ENCODE results near the gene B3GNT3. TPM values are rescaled to one million over a fixed set of nuclear protein-coding genes. Genes with fewer than 3 reads are reported as not detected.

Gene B3GNT3
- total and polyA plus RNA-seq, 9 of the 15 experiments (the other 6 are each of a cell fraction or from before 2014, with no cell fraction given): 0.06 to 0.11 (median 0.07) TPM; not detected in 6

- ChIA-PET POLR2A (interaction anchor here (0.7 kb wide), 1 partner anchor 187 kb away, joined by 3 read pairs; no protein-coding TSS in a partner anchor), CTCF (ENCODE audit: low intra/inter-chr PET ratio) (interaction anchor here (0.6 kb wide), 1 partner anchor 30 kb away, joined by 5 read pairs; no protein-coding TSS in a partner anchor)
- Histone ChIP-seq H3K9me3 (replicated peaks; ENCODE audit: control insufficient read depth, insufficient read depth, low read depth, low read length) (no peaks in the 10 kb centered on the region), H3K27me3 (ENCODE audit: control insufficient read depth in 2 of 2, insufficient read depth in 2 of 2, low read length in 2 of 2) (peaks cover 4 to 24% of the 10 kb centered on the region in 2 experiments; a peak in 3 of 5 replicates), H3K9ac (ENCODE audit: insufficient read depth in 1 of 2, low read depth in 2 of 2, low read length in 2 of 2) (peak overlapping the region in 1 of 2 experiments; percentile 90; a peak in 2 of 4 replicates), H4K20me1 (replicated peaks; ENCODE audit: control insufficient read depth, insufficient read depth, low read length) (no peaks in the 10 kb centered on the region), H3K4me1 (replicated peaks in 1 of 2; ENCODE audit: control insufficient read depth in 2 of 2, insufficient read depth in 2 of 2, low read length in 2 of 2) (peaks cover 15 to 26% of the 10 kb centered on the region in 2 experiments; a peak in 4 of 5 replicates), H3K9me1 (ENCODE audit: control insufficient read depth, insufficient read depth, low read length) (no peaks in the 10 kb centered on the region), H3K27ac (ENCODE audit: extremely low read depth, low read depth, low read length) (no peak overlapping the region), H3K79me2 (ENCODE audit: control insufficient read depth, insufficient read depth, low read length) (no peaks in the 10 kb centered on the region), H3K4me3 (peak overlapping the region; percentile 40; the same call in 1 of the 2 replicates), H2AFZ (ENCODE audit: low read depth, low read length) (peak overlapping the region; percentile 89), H3K4me2 (ENCODE audit: insufficient read depth, low read length) (peak overlapping the region; percentile 74), H3K36me3 (ENCODE audit: control insufficient read depth, insufficient read depth, low read length) (no peaks in the 10 kb centered on the region)
- 11% methylated on average over 9 of the region's 9 CpGs for WGBS (ENCODE audit: insufficient coverage, low coverage, missing lambda C conversion rate)
- FAIRE-seq: no peak
- in situ Hi-C loops (cut with MboI) (no loop called here), intact Hi-C loops (cut with micrococcal nuclease) (loop anchor here (5.0 kb wide), 1 partner anchor 63 kb away; the partner anchor contains the start of gene RPL18A)
- BruUV-seq (replicated peaks): no TSS peak
- ATAC-seq: no peak
- no peak for DNase-seq (ENCODE audit: extremely low read depth in 1 of 4, low spot score in 3 of 4)
- no peak for TF ChIP-seq KDM1A (IDR thresholded peaks at IDR 0.05)
- no peak for TF ChIP-seq RBM14 (IDR thresholded peaks at IDR 0.05; ENCODE audit: borderline replicate concordance, insufficient read depth, low read depth, low read length)
- no peak for TF ChIP-seq NR0B1 (IDR thresholded peaks at IDR 0.05; ENCODE audit: partially characterized antibody)
- TF ChIP-seq ATF7 (IDR thresholded peaks at IDR 0.05): no peak
- no peak for TF ChIP-seq C11orf30 (IDR thresholded peaks at IDR 0.05; ENCODE audit: low read depth)
- no peak for TF ChIP-seq SNIP1 (IDR thresholded peaks at IDR 0.05; ENCODE audit: low read depth)
- no peak for TF ChIP-seq CHCHD3 (CRISPR knock-in tag; IDR thresholded peaks at IDR 0.05)
- TF ChIP-seq PPARD (CRISPR knock-in tag; IDR thresholded peaks at IDR 0.05): no peak
- no peak for TF ChIP-seq E2F5 (CRISPR knock-in tag; IDR thresholded peaks at IDR 0.05)
- no peak for TF ChIP-seq KAT2B (IDR thresholded peaks at IDR 0.05; ENCODE audit: low read depth, low read length)
- TF ChIP-seq ELF2 (CRISPR knock-in tag; IDR thresholded peaks at IDR 0.05): no peak
- TF ChIP-seq ZNF639 (CRISPR knock-in tag; conservative IDR thresholded peaks at IDR 0.05 in 1 of 2, IDR thresholded peaks at IDR 0.05 in 1 of 2): no peak
- no peak for TF ChIP-seq CHD4 (IDR thresholded peaks at IDR 0.05; ENCODE audit: insufficient read depth, insufficient replicate concordance, low read depth, low read length, poor library complexity, severe bottlenecking)
Measured at GRCh38 chr19:17794412-17794730, 567 bp upstream of the B3GNT3 start.

All from K562 (cell line).